Endodermal cell (in vitro differentiated cells): ENCODE measurements around the gene ZNF549. TPM values are rescaled to one million over a fixed set of nuclear protein-coding genes. Genes with fewer than 3 reads are reported as not detected.
"Not testable (repeated sequence)": the region's sequence is repeated elsewhere in the genome, so short reads cannot be mapped to it uniquely, and the experiment has no call there.

ENCODE experiments used
- DNase-seq: peaks from one replicate; pipeline ENCODE4 v3.0.0-alpha.2; 2017
- H3K27ac ChIP-seq: 2 replicates; pipeline ENCODE4 v1.5.1; 2013; ENCODE audit warnings: mild to moderate bottlenecking, low read depth, low read length, moderate library complexity
- H3K27me3 ChIP-seq: 2 replicates; pipeline ENCODE4 v1.6.1; 2013; ENCODE audit warnings: mild to moderate bottlenecking, low read length, moderate library complexity; ENCODE audit not compliant: insufficient read depth, control insufficient read depth, poor library complexity, severe bottlenecking
- H3K36me3 ChIP-seq: 2 replicates; pipeline ENCODE4 v1.7.0; 2013; ENCODE audit warnings: mild to moderate bottlenecking, low read length, moderate library complexity; ENCODE audit not compliant: control insufficient read depth, insufficient read depth
- H3K4me1 ChIP-seq: one replicate; pipeline ENCODE4 v1.7.0; 2013; ENCODE audit warnings: low read length; ENCODE audit not compliant: control insufficient read depth, insufficient read depth
- H3K4me3 ChIP-seq: 2 replicates; pipeline ENCODE4 v1.5.1; 2013; ENCODE audit warnings: mild to moderate bottlenecking, low read length, moderate library complexity
- H3K9ac ChIP-seq: 2 replicates; pipeline ENCODE4 v1.6.1; 2013; ENCODE audit warnings: mild to moderate bottlenecking, low read length, moderate library complexity; ENCODE audit not compliant: poor library complexity, severe bottlenecking; ENCODE audit errors: extremely low read depth
- H3K9me3 ChIP-seq: 2 replicates; pipeline ENCODE4 v1.6.1; 2013; ENCODE audit warnings: mild to moderate bottlenecking, low read length, moderate library complexity; ENCODE audit not compliant: control insufficient read depth
- H3K27ac Mint-ChIP-seq: 2 replicates; pipeline ENCODE4 v1.8.0; 2020; ENCODE audit warnings: mixed read lengths
- H3K27me3 Mint-ChIP-seq: 2 replicates; pipeline ENCODE4 v1.8.0; 2021; ENCODE audit warnings: mild to moderate bottlenecking, mixed read lengths; ENCODE audit not compliant: insufficient read depth
- H3K36me3 Mint-ChIP-seq: 2 replicates; pipeline ENCODE4 v1.8.0; 2020; ENCODE audit warnings: low read depth, mixed read lengths
- H3K4me1 Mint-ChIP-seq: 2 replicates; pipeline ENCODE4 v1.8.0; 2020; ENCODE audit warnings: mixed read lengths
- H3K4me3 Mint-ChIP-seq: 2 replicates; pipeline ENCODE4 v1.8.0; 2020; ENCODE audit warnings: mild to moderate bottlenecking, moderate library complexity, mixed read lengths
- H3K9me3 Mint-ChIP-seq: 2 replicates; pipeline ENCODE4 v1.8.0; 2020; ENCODE audit warnings: mild to moderate bottlenecking, mixed read lengths
- WGBS, 2 experiments: methylation state at CpG; one replicate each; pipeline versions ENCODE4 v1.1.5 to v1.1.7; 2013; ENCODE audit warnings: missing lambda C conversion rate in 2 of 2, mixed read lengths in 1 of 2; ENCODE audit not compliant: insufficient coverage in 1 of 2, insufficient read length in 1 of 2; 5-methylcytosine and 5-hydroxymethylcytosine counted together
- total RNA-seq, 2 donors: library from RNA; stranded (reverse); fragmentation: NEBNext Ultra II Directional in 1 of 2; extraction: Animal tissue kit (Norgen Biotek cat#: 25700) in 1 of 2; gene quantifications; 2 replicates in 1 of 2; 3 replicates in 1 of 2; pipeline ENCODE4 v1.2.1, GENCODE V29; 2021
- TF ChIP-seq, protein P1 (sequence below): fragments of 200-600 bp; sonication (generic); conservative IDR thresholded peaks from 2 replicates; pipeline ENCODE4 v1.5.0; 2021; ENCODE audit warnings: antibody characterized with exemption, mild to moderate bottlenecking

The ZNF549 gene
- total RNA-seq, 2 donors from 2014 or later, result 9.5 to 14.0 TPM

- H3K4me3 ChIP-seq, result no peak overlapping the region
- H3K27ac ChIP-seq, result no peak overlapping the region
- H3K4me1 ChIP-seq, result no peaks in the 10 kb centered on the region
- Mint-ChIP-seq H3K4me1 (no peaks in the 10 kb centered on the region), H3K4me3 (no peak overlapping the region), H3K9me3 (peaks cover 55% of the 10 kb centered on the region), H3K27me3 (peaks cover 2% of the 10 kb centered on the region), H3K27ac (no peak overlapping the region), H3K36me3 (peaks cover 32% of the 10 kb centered on the region)
- TF ChIP-seq, protein P1, sequence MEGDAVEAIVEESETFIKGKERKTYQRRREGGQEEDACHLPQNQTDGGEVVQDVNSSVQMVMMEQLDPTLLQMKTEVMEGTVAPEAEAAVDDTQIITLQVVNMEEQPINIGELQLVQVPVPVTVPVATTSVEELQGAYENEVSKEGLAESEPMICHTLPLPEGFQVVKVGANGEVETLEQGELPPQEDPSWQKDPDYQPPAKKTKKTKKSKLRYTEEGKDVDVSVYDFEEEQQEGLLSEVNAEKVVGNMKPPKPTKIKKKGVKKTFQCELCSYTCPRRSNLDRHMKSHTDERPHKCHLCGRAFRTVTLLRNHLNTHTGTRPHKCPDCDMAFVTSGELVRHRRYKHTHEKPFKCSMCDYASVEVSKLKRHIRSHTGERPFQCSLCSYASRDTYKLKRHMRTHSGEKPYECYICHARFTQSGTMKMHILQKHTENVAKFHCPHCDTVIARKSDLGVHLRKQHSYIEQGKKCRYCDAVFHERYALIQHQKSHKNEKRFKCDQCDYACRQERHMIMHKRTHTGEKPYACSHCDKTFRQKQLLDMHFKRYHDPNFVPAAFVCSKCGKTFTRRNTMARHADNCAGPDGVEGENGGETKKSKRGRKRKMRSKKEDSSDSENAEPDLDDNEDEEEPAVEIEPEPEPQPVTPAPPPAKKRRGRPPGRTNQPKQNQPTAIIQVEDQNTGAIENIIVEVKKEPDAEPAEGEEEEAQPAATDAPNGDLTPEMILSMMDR, result no peak
- H3K27me3 ChIP-seq, result no peaks in the 10 kb centered on the region
- 79 to 93% methylated on average over 3 to 5 of the region's 5 CpGs for WGBS, 2 experiments
- H3K9ac ChIP-seq, result no peak overlapping the region
- H3K36me3 ChIP-seq, result peaks cover 31% of the 10 kb centered on the region
- DNase-seq, result no peak
- H3K9me3 ChIP-seq, result peaks cover 43% of the 10 kb centered on the region
These were observed 11.9 kb upstream of the ZNF549 start for GRCh38 chr19:57515255-57515654.

DNA sequence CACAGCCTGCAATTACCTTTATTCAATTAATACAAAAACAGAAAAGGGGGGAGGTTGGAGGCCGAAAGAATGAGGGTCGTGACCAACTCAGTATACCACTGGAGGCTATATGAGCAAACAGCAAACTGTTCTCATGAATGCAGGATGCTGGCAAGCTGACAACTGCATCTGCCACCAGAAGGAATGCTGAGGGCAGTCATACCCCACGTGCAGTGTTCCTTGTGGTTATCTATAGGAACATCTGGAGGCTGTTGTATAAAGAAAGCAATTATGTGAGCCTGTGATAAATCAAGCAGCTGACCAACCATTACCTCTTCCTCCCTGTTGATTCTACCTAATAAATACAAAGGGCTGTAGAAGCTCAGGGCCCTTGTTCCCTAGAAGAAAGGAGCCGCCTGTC lies 9.1 kb upstream of the ZNF549 start:
- WGBS, 2 experiments, result 86 to 100% methylated on average over 3 to 4 of the region's 4 CpGs
- Histone ChIP-seq H3K36me3 (peaks cover 29% of the 10 kb centered on the region), H3K9me3 (peaks cover 25% of the 10 kb centered on the region)
- not testable (repeated sequence) for H3K4me1 Mint-ChIP-seq, H3K9ac ChIP-seq, H3K27ac Mint-ChIP-seq, DNase-seq, H3K27me3 ChIP-seq, H3K27me3 Mint-ChIP-seq, H3K4me3 ChIP-seq, H3K4me3 Mint-ChIP-seq, H3K27ac ChIP-seq, H3K4me1 ChIP-seq
- H3K9me3 Mint-ChIP-seq, result peaks cover 52% of the 10 kb centered on the region
- peaks cover 28% of the 10 kb centered on the region for H3K36me3 Mint-ChIP-seq

DNA sequence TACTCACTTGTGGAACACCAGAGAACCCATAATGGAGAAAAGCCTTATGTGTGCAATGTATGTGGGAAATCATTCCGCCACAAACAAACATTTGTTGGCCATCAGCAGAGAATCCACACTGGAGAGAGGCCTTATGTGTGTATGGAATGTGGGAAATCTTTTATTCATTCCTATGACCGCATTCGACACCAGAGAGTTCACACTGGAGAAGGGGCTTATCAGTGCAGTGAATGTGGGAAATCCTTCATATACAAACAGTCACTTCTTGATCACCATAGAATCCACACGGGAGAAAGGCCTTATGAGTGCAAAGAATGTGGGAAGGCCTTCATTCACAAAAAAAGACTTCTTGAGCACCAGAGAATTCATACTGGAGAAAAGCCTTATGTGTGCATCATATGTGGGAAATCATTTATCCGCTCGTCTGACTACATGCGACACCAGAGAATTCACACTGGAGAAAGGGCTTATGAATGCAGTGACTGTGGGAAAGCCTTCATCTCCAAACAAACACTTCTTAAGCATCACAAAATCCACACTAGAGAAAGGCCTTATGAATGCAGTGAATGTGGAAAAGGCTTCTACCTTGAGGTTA lies 10.9 kb downstream of the ZNF549 start:
- H3K27ac Mint-ChIP-seq, result no peak overlapping the region
- TF ChIP-seq, protein P1, result no peak
- H3K27me3 ChIP-seq, result no peaks in the 10 kb centered on the region
- no peak overlapping the region for H3K27ac ChIP-seq
- H3K4me1 Mint-ChIP-seq, result no peaks in the 10 kb centered on the region
- H3K4me1 ChIP-seq, result no peaks in the 10 kb centered on the region
- no peak for DNase-seq
- no peaks in the 10 kb centered on the region for H3K27me3 Mint-ChIP-seq
- peaks cover 99% of the 10 kb centered on the region for H3K36me3 Mint-ChIP-seq
- no peak overlapping the region for H3K4me3 Mint-ChIP-seq
- WGBS, 2 experiments, result 94 to 98% methylated on average over 2 to 7 of the region's 7 CpGs
- H3K9me3 Mint-ChIP-seq, result peaks cover 100% of the 10 kb centered on the region
- H3K9me3 ChIP-seq, result peaks cover 95% of the 10 kb centered on the region
- H3K9ac ChIP-seq, result no peak overlapping the region
- peaks cover 100% of the 10 kb centered on the region for H3K36me3 ChIP-seq
- peak overlapping the region; percentile 61 for H3K4me3 ChIP-seq

- H3K9me3 ChIP-seq, result peaks cover 87% of the 10 kb centered on the region
- 95 to 100% methylated on average over 1 of the region's 1 CpG for WGBS, 2 experiments
These were observed 19.4 kb downstream of the ZNF549 start for GRCh38 chr19:57546513-57546912.

More at GRCh38 chr19:57546513-57546912, 19.4 kb downstream of the ZNF549 start:
- TF ChIP-seq, protein P1, result no peak
- H3K27ac ChIP-seq, result no peak overlapping the region
- no peak overlapping the region for H3K9ac ChIP-seq
- Mint-ChIP-seq H3K9me3 (peaks cover 90% of the 10 kb centered on the region), H3K27me3 (no peaks in the 10 kb centered on the region), H3K4me1 (no peaks in the 10 kb centered on the region), H3K4me3 (no peak overlapping the region), H3K36me3 (peaks cover 99% of the 10 kb centered on the region), H3K27ac (no peak overlapping the region)
- no peak for DNase-seq
- H3K4me1 ChIP-seq, result no peaks in the 10 kb centered on the region
- peaks cover 98% of the 10 kb centered on the region for H3K36me3 ChIP-seq
- peak overlapping the region; percentile 62 for H3K4me3 ChIP-seq
- no peaks in the 10 kb centered on the region for H3K27me3 ChIP-seq
